CD4-positive, alpha-beta T cell treated with Interleukin-21 for 1 hour (primary cell): ENCODE results near the gene NFKB2.

Experiments used
- DNase-seq: peaks from one replicate; pipeline ENCODE4 v3.0.0-alpha.2; 2020

NFKB2 gene

DNA sequence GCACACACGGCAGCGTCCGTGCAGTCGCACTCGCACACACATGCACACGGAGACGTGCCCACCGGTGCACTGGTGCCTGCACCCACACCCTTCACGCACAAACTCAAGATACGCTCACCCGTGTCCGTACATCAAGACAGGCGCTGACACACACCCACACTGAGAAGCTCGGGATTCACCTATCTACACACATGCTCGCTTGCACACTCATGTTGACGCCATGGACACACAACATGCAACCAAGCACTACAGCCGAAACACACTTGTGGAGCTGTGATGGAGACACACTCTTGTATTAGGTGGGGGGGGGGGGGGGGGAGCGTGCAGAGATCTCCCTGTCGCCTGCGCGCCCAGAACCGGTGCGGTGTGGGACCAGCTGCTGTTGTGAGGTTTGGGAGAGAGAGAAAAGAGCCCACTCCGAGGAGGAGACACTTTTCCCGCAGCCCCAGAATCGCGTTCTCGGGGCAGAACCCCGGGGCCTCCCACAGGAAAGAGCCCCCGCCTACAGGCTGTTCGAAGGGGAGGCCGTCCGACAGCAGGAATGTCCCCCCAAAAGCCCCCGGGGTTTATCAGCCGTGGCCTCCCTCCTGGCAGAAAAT lies 605 bp upstream of the NFKB2 start:
- peak; percentile 72 for DNase-seq

DNA sequence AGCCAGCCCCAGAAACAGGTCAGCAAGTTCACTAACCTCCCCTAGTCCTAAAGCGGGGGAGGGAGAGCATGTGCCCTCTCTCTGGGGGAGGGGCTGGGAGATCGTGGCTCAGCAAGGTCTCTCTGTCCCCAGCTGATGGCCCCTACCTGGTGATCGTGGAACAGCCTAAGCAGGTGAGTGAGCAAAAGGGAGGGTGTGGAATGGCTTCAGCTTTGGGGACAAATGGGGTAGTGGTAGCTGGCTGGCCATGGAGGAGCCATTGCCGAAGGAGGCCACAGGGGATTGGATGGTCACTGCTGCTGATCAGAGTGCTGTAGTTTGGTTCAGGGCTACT lies 779 bp downstream of the NFKB2 start:
- DNase-seq = no peak

DNA sequence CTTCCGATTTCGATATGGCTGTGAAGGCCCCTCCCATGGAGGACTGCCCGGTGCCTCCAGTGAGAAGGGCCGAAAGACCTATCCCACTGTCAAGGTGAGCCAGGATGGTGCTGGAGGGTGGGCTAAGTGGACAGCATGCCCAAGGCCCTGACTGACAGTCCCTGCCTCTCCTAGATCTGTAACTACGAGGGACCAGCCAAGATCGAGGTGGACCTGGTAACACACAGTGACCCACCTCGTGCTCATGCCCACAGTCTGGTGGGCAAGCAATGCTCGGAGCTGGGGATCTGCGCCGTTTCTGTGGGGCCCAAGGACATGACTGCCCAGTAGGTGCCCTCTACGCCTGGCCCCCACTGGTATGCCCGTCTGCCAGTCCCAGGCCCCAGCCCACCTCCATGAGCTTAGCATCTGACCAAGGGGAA lies 1.2 kb downstream of the NFKB2 start:
- DNase-seq = no peak

DNA sequence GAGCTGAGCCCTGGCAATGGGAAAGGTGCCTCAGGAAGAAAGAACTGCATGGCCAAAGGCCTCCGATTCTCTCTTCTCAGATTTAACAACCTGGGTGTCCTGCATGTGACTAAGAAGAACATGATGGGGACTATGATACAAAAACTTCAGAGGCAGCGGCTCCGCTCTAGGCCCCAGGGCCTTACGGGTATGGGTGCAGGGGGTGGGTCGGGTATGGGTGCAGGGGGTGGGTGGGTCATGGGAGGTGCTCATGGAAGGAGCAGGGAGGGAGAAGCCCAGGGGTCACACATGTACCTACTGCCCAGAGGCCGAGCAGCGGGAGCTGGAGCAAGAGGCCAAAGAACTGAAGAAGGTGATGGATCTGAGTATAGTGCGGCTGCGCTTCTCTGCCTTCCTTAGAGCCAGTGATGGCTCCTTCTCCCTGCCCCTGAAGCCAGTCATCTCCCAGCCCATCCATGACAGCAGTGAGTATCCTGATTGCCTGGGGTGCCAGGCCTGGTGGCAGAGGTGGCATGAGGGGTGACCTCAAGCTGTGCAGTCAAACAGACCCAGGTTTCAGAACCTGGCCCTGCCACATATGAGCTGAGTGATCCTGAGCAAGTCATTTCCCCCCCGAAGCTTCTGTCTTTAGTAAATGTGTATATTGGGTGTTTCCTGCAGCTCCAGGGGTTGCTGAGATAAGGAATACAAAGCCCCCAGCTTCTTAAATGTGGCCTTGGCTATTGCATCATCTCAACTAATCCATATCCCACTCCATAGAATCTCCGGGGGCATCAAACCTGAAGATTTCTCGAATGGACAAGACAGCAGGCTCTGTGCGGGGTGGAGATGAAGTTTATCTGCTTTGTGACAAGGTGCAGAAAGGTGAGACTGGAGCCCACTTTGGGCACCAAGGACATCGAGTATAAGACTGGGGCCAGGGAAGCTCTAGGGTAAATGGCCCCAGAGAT lies 2.0 kb downstream of the NFKB2 start:
- DNase-seq = peak; percentile 15

DNA sequence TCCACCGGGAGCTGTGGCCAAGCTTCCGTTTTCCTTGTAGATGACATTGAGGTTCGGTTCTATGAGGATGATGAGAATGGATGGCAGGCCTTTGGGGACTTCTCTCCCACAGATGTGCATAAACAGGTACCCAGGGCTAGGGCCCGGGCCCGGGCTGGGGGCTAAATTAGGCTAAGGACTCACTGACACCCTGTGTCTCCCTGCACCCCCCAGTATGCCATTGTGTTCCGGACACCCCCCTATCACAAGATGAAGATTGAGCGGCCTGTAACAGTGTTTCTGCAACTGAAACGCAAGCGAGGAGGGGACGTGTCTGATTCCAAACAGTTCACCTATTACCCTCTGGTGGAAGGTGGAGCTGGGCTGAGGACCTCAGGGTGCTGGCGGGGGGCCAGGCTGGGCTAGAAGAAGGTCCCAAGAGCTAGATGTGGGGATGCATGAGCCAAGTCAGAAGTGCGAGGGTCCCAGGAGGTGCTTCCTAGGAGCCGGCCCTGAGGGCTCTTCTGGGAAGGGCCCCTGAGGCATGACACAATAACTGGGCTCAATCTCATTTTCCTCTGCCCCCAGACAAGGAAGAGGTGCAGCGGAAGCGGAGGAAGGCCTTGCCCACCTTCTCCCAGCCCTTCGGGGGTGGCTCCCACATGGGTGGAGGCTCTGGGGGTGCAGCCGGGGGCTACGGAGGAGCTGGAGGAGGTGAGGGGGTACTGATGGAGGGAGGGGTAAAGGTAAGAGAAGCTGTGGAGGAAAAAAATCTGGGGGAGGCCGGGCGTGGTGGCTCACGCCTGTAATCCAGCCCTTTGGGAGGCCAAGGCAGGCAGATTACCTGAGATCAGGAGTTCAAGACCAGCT lies 2.9 kb downstream of the NFKB2 start:
- no peak for DNase-seq

DNA sequence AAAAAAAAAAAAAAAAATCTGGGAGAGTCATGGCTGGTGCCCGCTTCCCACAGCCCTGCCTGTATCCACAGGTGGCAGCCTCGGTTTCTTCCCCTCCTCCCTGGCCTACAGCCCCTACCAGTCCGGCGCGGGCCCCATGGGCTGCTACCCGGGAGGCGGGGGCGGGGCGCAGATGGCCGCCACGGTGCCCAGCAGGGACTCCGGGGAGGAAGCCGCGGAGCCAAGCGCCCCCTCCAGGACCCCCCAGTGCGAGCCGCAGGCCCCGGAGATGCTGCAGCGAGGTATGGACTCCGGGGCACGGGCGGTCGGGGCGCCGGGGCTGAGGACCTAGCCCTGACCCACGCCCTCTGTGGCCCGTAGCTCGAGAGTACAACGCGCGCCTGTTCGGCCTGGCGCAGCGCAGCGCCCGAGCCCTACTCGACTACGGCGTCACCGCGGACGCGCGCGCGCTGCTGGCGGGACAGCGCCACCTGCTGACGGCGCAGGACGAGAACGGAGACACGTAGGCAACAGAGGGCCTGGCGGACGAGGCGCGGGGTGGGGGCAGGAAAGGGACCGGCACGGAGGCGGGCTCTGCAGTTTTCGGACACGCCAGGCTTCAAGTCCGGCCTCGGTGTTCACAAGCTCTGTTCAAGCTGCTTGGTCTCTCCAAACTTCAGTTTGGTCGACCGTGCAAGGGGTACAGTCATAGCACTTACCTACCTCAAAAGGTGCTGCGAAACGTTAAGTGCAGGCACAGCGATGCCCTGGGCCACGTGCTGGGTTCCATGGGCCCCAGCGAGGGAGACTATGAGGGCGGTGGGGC lies 3.9 kb downstream of the NFKB2 start:
- DNase-seq = peak; percentile 91

DNA sequence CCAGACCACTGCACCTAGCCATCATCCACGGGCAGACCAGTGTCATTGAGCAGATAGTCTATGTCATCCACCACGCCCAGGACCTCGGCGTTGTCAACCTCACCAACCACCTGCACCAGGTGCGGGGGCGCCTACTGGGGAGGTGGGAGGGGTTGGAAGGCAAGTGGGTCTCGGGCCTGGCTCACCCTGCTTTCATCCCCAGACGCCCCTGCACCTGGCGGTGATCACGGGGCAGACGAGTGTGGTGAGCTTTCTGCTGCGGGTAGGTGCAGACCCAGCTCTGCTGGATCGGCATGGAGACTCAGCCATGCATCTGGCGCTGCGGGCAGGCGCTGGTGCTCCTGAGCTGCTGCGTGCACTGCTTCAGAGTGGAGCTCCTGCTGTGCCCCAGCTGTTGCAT lies 4.6 kb downstream of the NFKB2 start:
- no peak for DNase-seq

DNA sequence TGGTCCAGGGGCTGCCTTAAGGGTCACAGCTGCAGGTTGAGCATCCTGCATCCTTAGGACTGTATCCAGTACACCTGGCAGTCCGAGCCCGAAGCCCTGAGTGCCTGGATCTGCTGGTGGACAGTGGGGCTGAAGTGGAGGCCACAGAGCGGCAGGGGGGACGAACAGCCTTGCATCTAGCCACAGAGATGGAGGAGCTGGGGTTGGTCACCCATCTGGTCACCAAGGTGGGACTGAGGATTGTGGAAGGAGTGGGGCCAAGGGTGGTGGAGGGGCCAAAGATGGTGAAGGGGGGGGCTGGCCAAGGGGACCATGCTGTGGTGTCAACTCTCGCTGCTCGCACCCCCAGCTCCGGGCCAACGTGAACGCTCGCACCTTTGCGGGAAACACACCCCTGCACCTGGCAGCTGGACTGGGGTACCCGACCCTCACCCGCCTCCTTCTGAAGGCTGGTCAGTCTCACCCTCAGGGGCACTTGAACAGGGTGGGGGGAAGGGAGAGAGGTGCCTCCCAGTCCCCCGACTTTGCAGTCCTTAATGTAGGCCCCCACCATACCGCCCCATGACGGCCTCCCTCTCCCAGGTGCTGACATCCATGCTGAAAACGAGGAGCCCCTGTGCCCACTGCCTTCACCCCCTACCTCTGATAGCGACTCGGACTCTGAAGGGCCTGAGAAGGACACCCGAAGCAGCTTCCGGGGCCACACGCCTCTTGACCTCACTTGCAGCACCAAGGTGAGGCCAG lies 5.3 kb downstream of the NFKB2 start:
- peak; percentile 15 for DNase-seq

DNA sequence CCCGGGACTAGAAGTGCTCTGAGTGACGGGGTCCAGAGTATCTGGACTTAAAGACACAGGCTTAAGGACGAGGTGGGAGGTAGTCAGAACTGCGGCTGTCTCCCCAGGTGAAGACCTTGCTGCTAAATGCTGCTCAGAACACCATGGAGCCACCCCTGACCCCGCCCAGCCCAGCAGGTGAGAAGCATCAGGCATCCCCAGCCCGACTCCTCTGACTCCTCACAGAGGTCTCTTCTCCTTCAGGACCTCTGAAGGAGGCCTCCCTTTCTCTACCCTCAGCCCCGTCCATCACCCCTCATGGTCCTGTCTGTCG lies 5.8 kb downstream of the NFKB2 start:
- peak; percentile 11 for DNase-seq

DNA sequence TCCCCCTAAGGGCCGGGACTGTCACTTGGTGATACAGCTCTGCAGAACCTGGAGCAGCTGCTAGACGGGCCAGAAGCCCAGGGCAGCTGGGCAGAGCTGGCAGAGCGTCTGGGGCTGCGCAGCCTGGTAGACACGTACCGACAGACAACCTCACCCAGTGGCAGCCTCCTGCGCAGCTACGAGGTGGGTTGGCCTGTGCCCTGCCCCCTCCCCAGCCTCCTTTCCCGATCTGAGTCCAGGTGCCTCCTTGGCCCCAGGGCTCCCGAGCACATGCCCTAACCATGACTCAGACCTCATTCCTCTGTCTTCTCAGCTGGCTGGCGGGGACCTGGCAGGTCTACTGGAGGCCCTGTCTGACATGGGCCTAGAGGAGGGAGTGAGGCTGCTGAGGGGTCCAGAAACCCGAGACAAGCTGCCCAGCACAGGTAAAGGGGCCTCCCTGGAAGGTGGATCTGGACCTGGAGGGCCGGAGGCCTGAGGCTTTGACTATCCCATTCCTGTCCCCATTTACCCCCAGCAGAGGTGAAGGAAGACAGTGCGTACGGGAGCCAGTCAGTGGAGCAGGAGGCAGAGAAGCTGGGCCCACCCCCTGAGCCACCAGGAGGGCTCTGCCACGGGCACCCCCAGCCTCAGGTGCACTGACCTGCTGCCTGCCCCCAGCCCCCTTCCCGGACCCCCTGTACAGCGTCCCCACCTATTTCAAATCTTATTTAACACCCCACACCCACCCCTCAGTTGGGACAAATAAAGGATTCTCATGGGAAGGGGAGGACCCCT lies 6.4 kb downstream of the NFKB2 start:
- DNase-seq = no peak

DNA sequence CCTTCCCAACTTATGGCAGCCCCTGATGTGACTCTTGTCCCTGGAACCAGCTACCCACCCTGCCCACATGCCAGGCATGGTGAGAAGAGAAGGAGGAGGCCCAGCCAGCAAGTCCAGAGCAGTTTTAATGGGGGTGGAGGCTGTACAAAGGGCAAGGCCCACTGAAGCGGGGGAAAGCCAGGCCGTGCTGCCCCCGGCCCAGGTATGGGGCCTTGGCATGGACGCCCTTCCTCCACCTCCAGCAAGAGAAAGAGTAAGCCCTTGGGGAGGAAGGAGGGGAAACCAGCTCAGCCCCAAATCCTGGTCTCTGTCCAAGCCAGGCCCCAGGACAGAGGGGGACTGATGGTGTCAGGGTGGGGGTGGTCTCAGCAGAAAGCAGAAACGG lies 7.0 kb downstream of the NFKB2 start:
- DNase-seq = peak; percentile 6

DNA sequence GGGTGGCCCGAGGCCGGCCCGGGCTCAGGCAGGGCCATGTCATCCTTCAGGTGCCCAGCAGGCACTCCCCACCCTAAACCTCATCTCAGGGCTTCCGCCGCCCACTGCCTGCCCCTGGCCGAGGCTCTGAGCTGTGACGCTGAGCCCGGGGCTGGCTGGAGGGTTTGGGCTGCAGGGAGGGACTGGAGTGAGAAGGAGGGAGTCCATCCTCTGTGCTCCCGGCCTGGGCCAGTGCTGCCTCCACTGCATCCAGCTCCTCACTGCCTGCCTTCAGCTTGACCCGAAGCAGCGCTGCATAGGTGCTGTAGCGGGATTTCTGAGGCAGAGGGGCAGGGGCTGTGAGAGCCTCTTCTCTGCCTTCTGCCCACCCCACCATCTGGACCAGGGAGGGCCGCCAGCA lies 7.6 kb downstream of the NFKB2 start:
- DNase-seq = peak; percentile 26

DNA sequence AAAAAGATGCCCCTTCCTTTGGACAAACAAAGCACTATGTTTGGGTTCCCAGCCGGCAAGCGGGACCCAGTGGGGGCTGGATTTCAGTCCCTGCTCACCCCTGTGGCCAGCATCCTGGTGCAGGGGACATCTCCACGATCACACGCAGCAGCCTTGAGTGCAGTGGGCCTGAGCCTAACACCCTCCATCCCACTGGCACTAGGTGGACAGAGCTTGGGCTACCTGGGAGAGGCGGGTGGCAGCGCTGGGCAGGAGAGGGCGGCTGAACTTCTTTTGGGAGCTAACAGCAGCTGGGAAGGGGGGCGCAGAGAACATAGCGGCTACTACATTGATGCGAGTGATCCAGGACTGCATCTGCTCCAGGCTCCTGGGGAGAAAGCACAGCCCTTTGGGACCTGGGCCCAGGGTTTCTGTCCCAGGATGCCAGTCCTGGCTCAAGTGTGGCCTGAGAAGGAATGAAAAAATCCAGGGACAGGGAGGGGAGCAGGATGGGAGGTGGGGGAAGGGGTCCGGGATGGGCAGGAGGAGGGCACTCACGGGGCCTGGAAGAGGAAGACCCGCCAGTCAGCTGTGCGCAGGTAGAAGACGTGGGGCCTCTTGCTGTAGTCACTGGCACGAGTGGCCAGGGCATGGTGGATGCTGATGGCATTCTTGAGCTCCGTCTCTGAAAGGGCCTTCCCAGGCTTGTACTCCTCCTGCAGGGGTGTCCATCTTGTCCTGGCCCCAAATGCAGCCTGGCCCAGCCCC lies 9.0 kb downstream of the NFKB2 start:
- peak; percentile 40 for DNase-seq

DNA sequence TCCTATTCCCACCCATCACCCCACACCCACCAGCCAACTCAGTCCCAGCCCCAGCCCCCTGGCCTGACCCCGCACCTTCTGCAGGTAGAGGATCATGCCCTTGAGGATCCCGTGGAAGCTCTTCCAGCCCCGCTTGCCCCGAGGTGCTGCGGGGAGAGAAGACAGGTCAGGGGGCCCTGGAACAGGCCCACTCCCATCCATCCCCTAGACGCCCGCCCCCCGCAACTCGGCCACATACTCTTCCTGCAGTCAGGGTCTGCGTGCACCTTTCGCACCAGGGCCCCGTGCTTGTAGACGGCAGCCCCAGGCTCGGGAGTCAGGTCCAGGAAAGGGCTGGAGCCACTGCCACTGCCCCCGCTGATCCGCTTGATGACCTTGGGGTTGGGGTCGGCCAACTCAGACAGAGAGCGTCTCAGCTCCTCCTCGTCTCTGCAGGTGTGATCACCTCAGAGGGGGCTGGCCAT lies 9.6 kb downstream of the NFKB2 start:
- peak; percentile 42 for DNase-seq

DNA sequence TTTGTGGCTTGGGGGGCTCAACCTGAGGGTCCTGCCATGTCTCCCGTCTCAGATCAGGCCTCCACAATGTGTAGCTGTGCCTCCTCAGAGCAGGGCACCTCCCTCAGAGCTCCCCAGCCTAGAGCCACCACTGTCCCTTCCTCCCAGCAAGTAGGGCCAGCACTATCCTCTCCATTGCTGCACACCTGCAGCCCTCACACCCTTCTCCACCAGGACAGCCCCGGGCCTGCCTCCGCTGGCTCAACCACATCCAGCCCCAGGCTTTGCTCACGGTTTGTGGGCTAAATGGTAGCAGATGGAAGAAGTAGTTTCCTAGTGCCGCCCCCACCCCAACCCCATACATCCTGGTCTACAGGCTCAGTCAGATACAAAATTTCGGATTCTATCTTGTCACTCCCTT lies 10.1 kb downstream of the NFKB2 start:
- no peak for DNase-seq

DNA sequence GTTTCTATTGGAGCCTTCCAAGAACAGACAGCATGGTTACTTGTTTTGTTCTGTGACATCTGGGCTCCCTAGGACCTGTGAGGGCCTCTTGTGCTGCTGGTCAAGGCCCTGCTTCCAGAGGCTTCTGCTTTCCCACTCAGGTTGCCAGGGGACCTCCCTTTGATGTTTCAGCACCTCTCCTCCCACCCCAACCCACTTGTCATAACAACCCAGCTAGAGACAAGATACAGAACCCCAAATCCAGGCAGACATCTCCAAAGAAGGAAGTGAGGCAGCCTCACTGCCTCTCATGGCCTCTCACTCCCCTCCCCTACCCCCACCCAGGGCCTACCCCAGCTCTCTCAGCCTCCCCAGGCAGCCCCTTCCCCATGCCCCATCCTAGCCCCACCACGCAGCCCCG lies 11.3 kb downstream of the NFKB2 start:
- DNase-seq = peak; percentile 25

DNA sequence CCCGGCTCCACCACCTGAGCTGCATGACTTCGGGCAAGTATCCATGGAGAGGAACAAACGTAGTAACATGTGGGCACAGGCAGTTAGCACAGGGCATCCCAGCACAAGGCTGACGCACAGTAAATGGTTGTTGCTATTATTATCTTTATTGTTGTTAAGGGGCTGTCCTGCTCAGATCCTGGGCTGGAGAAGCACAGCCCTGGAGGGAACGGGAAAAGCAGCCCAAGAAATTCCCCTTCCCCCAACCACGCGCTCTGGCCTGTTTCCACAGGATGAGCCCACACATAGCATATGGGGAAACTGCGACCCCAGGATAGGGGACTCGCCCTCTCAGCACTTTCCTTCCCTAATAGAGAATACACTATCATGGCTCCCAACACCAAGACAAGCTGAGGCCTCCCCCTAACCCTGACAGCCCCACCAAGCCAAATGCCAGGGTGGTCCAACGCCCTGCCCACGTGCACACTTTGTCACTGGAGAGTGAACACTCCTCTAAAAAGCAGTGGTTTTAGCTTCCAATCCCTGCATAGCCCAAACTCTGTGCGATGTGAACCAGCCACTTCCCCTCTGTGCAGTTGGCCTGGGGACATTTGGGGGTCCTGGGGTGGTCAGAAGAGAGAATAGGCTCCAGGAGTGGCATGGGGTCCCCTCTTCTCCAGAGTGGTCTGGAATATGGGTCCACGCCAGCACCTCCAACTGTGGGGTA lies 12.1 kb downstream of the NFKB2 start:
- DNase-seq = peak; percentile 14

DNA sequence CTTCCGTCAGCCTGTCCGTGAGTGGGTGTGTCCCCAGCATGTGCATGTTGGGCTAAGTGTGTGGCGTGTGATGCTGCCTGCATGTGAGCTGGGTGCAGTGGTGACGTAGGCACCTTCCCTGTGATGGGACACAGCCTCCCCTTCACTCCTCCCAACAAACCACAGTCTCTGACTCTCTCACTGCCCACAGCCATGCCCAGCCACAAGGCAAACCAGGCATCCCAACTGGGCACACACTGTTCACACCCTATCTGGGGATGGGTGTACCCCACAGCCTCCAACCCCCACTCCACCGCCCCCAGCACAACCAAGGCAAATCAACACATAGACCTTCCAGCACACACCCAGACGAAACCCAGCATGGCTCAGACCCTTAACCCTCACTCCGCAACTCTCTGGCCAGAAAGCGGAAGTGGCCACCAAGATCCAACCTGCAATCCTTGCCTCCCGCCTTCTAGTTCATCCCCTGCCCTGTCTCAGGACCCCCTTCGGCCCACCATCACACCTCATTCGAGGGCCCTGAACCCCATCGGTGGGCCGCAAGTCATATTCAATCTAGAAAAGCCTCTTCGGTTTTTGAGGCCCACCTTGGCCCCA lies 12.7 kb downstream of the NFKB2 start:
- peak; percentile 32 for DNase-seq
